H1 (cell line): Measurements from ENCODE around the gene C2CD4B. TPM values are rescaled to one million over a fixed set of nuclear protein-coding genes. Genes with fewer than 3 reads are reported as not detected.

Experiments
- CTCF ChIA-PET: fragments of 300-600 bp; sonication (Branson Sonifier 250); formaldehyde crosslinking; loops from one replicate; lab custom pipeline; 2021; ENCODE audit not compliant: partially characterized antibody; lab: Charles Lee
- POLR2A ChIA-PET: fragments of 300-600 bp; sonication (Branson Sonifier 250); formaldehyde crosslinking; loops from one replicate; lab custom pipeline; 2021; ENCODE audit warnings: inconsistent platforms; ENCODE audit not compliant: partially characterized antibody; lab: Charles Lee
- DNase-seq, 2 experiments: peaks; one replicate each; pipeline versions ENCODE4 v3.0.0 to v3.0.0-alpha.2; 2010 to 2022; ENCODE audit warnings: low spot score in 2 of 2, low read depth in 1 of 2, mixed read lengths in 1 of 2
- FAIRE-seq: peaks from 2 replicates; lab custom pipeline; 2011; peaks lifted over from hg19 to GRCh38; lab: Jason Lieb, UNC
- H2AFZ ChIP-seq: 2 replicates; pipeline ENCODE4 v1.8.1; 2012; ENCODE audit warnings: low read length, inconsistent platforms
- H2AK5ac ChIP-seq: 2 replicates; pipeline ENCODE4 v1.6.1; 2013; ENCODE audit warnings: low read depth, low read length
- H2BK120ac ChIP-seq: replicated peaks from 2 replicates; pipeline ENCODE3; 2013; ENCODE audit warnings: low read depth, low read length, inconsistent platforms
- H2BK12ac ChIP-seq: 2 replicates; pipeline ENCODE4 v1.6.1; 2013; ENCODE audit warnings: low read depth, low read length
- H2BK15ac ChIP-seq: 2 replicates; pipeline ENCODE4 v1.6.1; 2013; ENCODE audit warnings: low read length
- H2BK20ac ChIP-seq: 2 replicates; pipeline ENCODE4 v1.6.1; 2013; ENCODE audit warnings: low read length
- H2BK5ac ChIP-seq: 2 replicates; pipeline ENCODE4 v1.6.1; 2013; ENCODE audit warnings: low read depth, low read length
- H3K14ac ChIP-seq: 2 replicates; pipeline ENCODE4 v1.6.1; 2013; ENCODE audit warnings: inconsistent platforms; ENCODE audit not compliant: insufficient read length
- H3K18ac ChIP-seq: 2 replicates; pipeline ENCODE4 v1.6.1; 2013; ENCODE audit warnings: low read length; ENCODE audit errors: extremely low read depth
- H3K23ac ChIP-seq: 2 replicates; pipeline ENCODE4 v1.6.1; 2013; ENCODE audit warnings: inconsistent platforms; ENCODE audit not compliant: insufficient read length
- H3K23me2 ChIP-seq: 2 replicates; pipeline ENCODE4 v1.6.1; 2013; ENCODE audit warnings: low read depth, low read length
- H3K27ac ChIP-seq: 2 replicates; pipeline ENCODE4 v1.6.1; 2011; ENCODE audit warnings: low read depth, low read length, inconsistent platforms
- H3K27me3 ChIP-seq, 4 experiments: replicated peaks in 1 of 4; 1 replicate in 1 of 4; 2 replicates in 3 of 4; pipeline versions ENCODE4 v1.6.1 to v1.8.1; 2011 to 2013; ENCODE audit warnings: low read length in 3 of 4, mild to moderate bottlenecking in 3 of 4, inconsistent platforms in 2 of 4, mixed read lengths in 2 of 4, moderate library complexity in 1 of 4; ENCODE audit not compliant: control insufficient read depth in 3 of 4, insufficient read depth in 3 of 4; ENCODE audit errors: extremely low read depth in 1 of 4
- H3K36me3 ChIP-seq, 4 experiments: 2 replicates each; pipeline versions ENCODE4 v1.6.1 to v1.8.1; 2011 to 2013; ENCODE audit warnings: mild to moderate bottlenecking in 4 of 4, low read length in 3 of 4, moderate library complexity in 2 of 4, control low read depth in 1 of 4, inconsistent platforms in 1 of 4; ENCODE audit not compliant: insufficient read depth in 4 of 4, control insufficient read depth in 2 of 4
- H3K4ac ChIP-seq: replicated peaks from 2 replicates; pipeline ENCODE3; 2013; ENCODE audit warnings: low read length, low read depth, mixed read lengths, inconsistent platforms; ENCODE audit not compliant: insufficient read length
- H3K4me1 ChIP-seq, 4 experiments: replicated peaks in 1 of 4; 1 replicate in 1 of 4; 2 replicates in 3 of 4; pipeline versions ENCODE4 v1.6.1 to v1.8.1; 2011 to 2013; ENCODE audit warnings: low read length in 3 of 4, inconsistent platforms in 2 of 4, mixed read lengths in 1 of 4; ENCODE audit not compliant: insufficient read depth in 4 of 4, control insufficient read depth in 3 of 4
- H3K4me2 ChIP-seq, 2 experiments: 2 replicates each; pipeline versions ENCODE4 v1.6.1 to v1.8.1; 2011 to 2013; ENCODE audit warnings: low read depth in 2 of 2, low read length in 2 of 2, control low read depth in 1 of 2, inconsistent platforms in 1 of 2, mild to moderate bottlenecking in 1 of 2; ENCODE audit not compliant: insufficient read depth in 1 of 2
- H3K4me3 ChIP-seq, 4 experiments: fragments of 200-600, 300-600 bp in 1 of 4; sonication (generic), shearing (Covaris generic), sonication (Bioruptor Twin) in 1 of 4; 2 replicates each; pipeline versions ENCODE4 v1.5.1 to v1.8.1; 2011 to 2016; ENCODE audit warnings: low read length in 4 of 4, low read depth in 3 of 4, control low read depth in 2 of 4, inconsistent platforms in 2 of 4, mild to moderate bottlenecking in 2 of 4, mixed read lengths in 1 of 4, moderate library complexity in 1 of 4; ENCODE audit not compliant: insufficient read depth in 2 of 4; ENCODE audit errors: extremely low read depth in 1 of 4
- H3K56ac ChIP-seq: replicated peaks from 2 replicates; pipeline ENCODE3; 2013; ENCODE audit warnings: low read depth, mild to moderate bottlenecking, mixed read lengths, low read length, inconsistent platforms; ENCODE audit not compliant: insufficient read length
- H3K79me1 ChIP-seq: 2 replicates; pipeline ENCODE4 v1.6.1; 2013; ENCODE audit warnings: low read depth, low read length, control low read depth
- H3K79me2 ChIP-seq, 2 experiments: 2 replicates each; pipeline versions ENCODE4 v1.6.1 to v1.8.1; 2012 to 2013; ENCODE audit warnings: low read length in 2 of 2, mild to moderate bottlenecking in 2 of 2, inconsistent platforms in 1 of 2; ENCODE audit not compliant: insufficient read depth in 2 of 2, control insufficient read depth in 1 of 2
- H3K9ac ChIP-seq, 4 experiments: replicated peaks in 1 of 4; 1 replicate in 1 of 4; 2 replicates in 3 of 4; pipeline versions ENCODE4 v1.6.1 to v1.8.1; 2011 to 2013; ENCODE audit warnings: low read depth in 3 of 4, low read length in 3 of 4, control low read depth in 2 of 4, mild to moderate bottlenecking in 2 of 4, moderate library complexity in 2 of 4, inconsistent platforms in 1 of 4; ENCODE audit errors: extremely low read depth in 1 of 4
- H3K9me3 ChIP-seq, 2 experiments: 2 replicates each; pipeline versions ENCODE4 v1.6.1 to v1.8.1; 2012 to 2013; ENCODE audit warnings: mild to moderate bottlenecking in 2 of 2, moderate library complexity in 2 of 2, control low read depth in 1 of 2, inconsistent platforms in 1 of 2, low read depth in 1 of 2, low read length in 1 of 2, mixed read lengths in 1 of 2; ENCODE audit not compliant: insufficient read depth in 2 of 2
- H4K20me1 ChIP-seq, 2 experiments: replicated peaks in 1 of 2; 2 replicates each; pipeline versions ENCODE3 to v1.8.1; 2011 to 2013; ENCODE audit warnings: inconsistent platforms in 2 of 2, low read length in 2 of 2, mild to moderate bottlenecking in 1 of 2; ENCODE audit not compliant: insufficient read depth in 2 of 2, control insufficient read depth in 1 of 2
- H4K5ac ChIP-seq: 2 replicates; pipeline ENCODE4 v1.6.1; 2013; ENCODE audit warnings: low read length, low read depth, mixed read lengths, inconsistent platforms; ENCODE audit not compliant: insufficient read length
- H4K8ac ChIP-seq: 2 replicates; pipeline ENCODE4 v1.8.0; 2013; ENCODE audit warnings: mild to moderate bottlenecking, moderate library complexity, low read length, inconsistent platforms; ENCODE audit not compliant: insufficient read depth; ENCODE audit errors: extremely low read depth
- H4K91ac ChIP-seq: replicated peaks from 2 replicates; pipeline ENCODE3; 2013; ENCODE audit warnings: low read length, mixed read lengths, inconsistent platforms; ENCODE audit not compliant: insufficient read length
- CREB1 ChIP-seq: IDR thresholded peaks from 2 replicates; pipeline ENCODE4 v1.6.1; 2012; ENCODE audit warnings: inconsistent platforms
- HDAC2 ChIP-seq, 2 experiments: fragments of 300-600 bp in 1 of 2; sonication (generic) in 1 of 2; IDR thresholded peaks; 2 replicates each; pipeline ENCODE4 v1.6.1; 2011 to 2012; ENCODE audit warnings: low read depth in 2 of 2, low read length in 2 of 2, mild to moderate bottlenecking in 2 of 2, moderate library complexity in 2 of 2, borderline replicate concordance in 1 of 2, inconsistent platforms in 1 of 2
- KDM4A ChIP-seq: IDR thresholded peaks from one replicate; pipeline ENCODE4 v1.7.1; 2012; ENCODE audit warnings: low read depth, mild to moderate bottlenecking, moderate library complexity, low read length, inconsistent platforms; ENCODE audit not compliant: severe bottlenecking
- POLR2A ChIP-seq, 2 experiments: IDR thresholded peaks; 1 replicate in 1 of 2; 2 replicates in 1 of 2; pipeline ENCODE4 v1.6.1; 2011; ENCODE audit warnings: low read depth in 2 of 2, low read length in 2 of 2, mild to moderate bottlenecking in 2 of 2; ENCODE audit errors: control extremely low read depth in 1 of 2
- WGBS, 2 experiments: shearing (Covaris generic) in 1 of 2; methylation state at CpG; one replicate each; pipeline versions ENCODE4 v1.1.6 to v1.1.7; 2013 to 2015; ENCODE audit warnings: low lambda C conversion rate in 2 of 2, mixed read lengths in 2 of 2, inconsistent platforms in 1 of 2, low coverage in 1 of 2, missing lambda C conversion rate in 1 of 2; ENCODE audit not compliant: insufficient replicate concordance in 2 of 2, insufficient coverage in 1 of 2, insufficient read length in 1 of 2; ENCODE audit errors: extremely low coverage in 1 of 2, missing lambda C conversion rate in 1 of 2; 5-methylcytosine and 5-hydroxymethylcytosine counted together
- long read RNA-seq, 2 experiments: library from RNA in 1 of 2; library from capped mRNA in 1 of 2; stranded (forward); transcript quantifications; one replicate each; pipeline ENCODE4 v2.0.0, GENCODE V29; 2021; ENCODE audit warnings: inconsistent platforms in 1 of 2
- polyA minus RNA-seq, 3 experiments: library from RNA; depleted of rRNA, polyadenylated mRNA; stranded (reverse); fragments of >200 nt; gene quantifications; 1 replicate in 2 of 3; 2 replicates in 1 of 3; pipeline ENCODE4 v1.2.3, GENCODE V29; 2011
- polyA plus RNA-seq, 7 experiments: library from polyadenylated mRNA; depleted of rRNA in 3 of 7; stranded (reverse) in 5 of 7; unstranded in 2 of 7; fragments of >200 nt in 5 of 7; fragments of 200-250 nt in 2 of 7; gene quantifications; 1 replicate in 5 of 7; 2 replicates in 1 of 7; 4 replicates in 1 of 7; pipeline versions ENCODE4 v1.2.1 to v1.2.3, GENCODE V29; 2011 to 2013; ENCODE audit warnings: missing spikeins in 2 of 7, mixed read lengths in 2 of 7
- total RNA-seq: library from RNA; stranded (reverse); fragmentation: NEBNext Ultra II Directional; extraction: Animal tissue kit (Norgen Biotek cat#: 25700); gene quantifications from 2 replicates; pipeline ENCODE4 v1.2.1, GENCODE V29; 2021

The C2CD4B gene, protein sequence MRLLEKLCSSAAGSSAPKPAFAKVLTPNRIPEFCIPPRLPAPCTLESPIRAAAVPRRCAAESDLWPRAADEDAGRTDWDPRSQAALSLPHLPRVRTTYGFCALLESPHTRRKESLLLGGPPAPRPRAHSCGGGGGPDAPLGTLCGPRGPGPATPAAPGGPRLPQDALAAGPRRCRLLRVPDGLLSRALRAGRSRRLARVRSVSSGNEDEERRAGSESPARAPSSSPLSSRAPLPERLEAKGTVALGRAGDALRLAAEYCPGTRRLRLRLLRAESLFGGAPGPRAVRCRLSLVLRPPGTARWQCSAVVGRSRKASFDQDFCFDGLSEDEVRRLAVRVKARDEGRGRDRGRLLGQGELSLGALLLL
- total RNA-seq, result 0.40 and 0.73 TPM in 2 replicates
- 0.12 and 0.41 TPM in 2 replicates for polyA plus RNA-seq (2011; rRNA removed)
- polyA plus RNA-seq (2011; cell fraction: cytosol; rRNA removed), result 0.22 TPM
- 0.36 TPM for polyA plus RNA-seq (2011; cell fraction: nucleus; rRNA removed)
- 0.10 to 0.34 TPM (median 0.19 TPM) in 3 of 4 replicates, not detected in the other for polyA plus RNA-seq (2012, experiment 1 of 2)
- polyA plus RNA-seq (2012, experiment 2 of 2), result 0.24 TPM
- 0.49 TPM for polyA plus RNA-seq (2013, experiment 1 of 2)
- polyA plus RNA-seq (2013, experiment 2 of 2), result 0.53 TPM
- 0.16 TPM in 1 of 2 replicates, not detected in the other for polyA minus RNA-seq (2011; rRNA and poly(A)+ RNA removed)
- polyA minus RNA-seq (2011; cell fraction: cytosol; rRNA and poly(A)+ RNA removed), result not detected
- polyA minus RNA-seq (2011; cell fraction: nucleus; rRNA and poly(A)+ RNA removed), result 1.6 TPM
- long read RNA-seq, experiment 1, partial matches to known transcripts, result 2 of 2 reads
- long read RNA-seq, experiment 1, other reads (novel, unspliced or antisense), result 0 of 2 reads
- long read RNA-seq, experiment 2, result 0 reads

DNA sequence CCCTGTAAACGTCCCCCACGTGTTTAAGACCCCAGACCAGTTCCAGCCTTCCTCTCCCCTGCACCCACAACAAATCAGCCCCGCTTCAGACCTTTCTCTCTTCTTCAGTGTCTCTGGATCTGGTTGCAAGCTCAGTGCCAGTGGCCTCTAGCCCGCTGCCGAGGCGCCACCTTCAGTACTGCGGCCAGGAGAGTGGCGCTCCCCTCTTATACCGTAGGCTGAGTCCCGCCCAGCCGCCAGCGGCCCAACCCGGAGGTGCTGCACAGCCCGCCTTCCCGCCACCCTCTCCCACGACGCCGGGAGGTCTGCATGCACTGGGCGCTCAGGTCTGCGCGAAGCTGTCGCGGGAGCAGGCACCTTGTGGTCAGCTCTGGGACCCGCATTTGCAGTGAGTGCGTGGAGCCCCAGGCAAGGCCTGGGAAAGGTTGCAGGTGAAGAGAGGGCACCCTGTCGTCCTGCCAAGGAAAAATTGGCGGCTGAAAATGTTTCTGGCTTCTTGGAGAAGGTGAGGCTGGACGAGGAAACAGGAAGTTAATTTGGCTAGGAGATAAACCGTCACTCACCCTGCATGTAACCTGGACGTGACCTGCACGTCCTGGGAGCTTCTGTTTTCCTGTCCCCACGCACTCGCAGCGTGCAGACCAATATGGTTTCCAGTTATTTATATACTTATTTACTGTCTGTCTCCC, at the start of gene C2CD4B:
C2CD4B (minus strand) TSS at position 182 of the 689 bp plus-strand sequence. CDS start 301 bp downstream, outside the sequence.
- Histone ChIP-seq H3K56ac (no peak within 1 kb of the TSS), H3K9ac (no peak within 1 kb of the TSS), H4K8ac (peak within 1 kb of the TSS; percentile 87; the same call in 1 of the 2 replicates), H3K23me2 (peaks cover 14% of the 10 kb centered on the region; the same call in 1 of the 2 replicates), H2AK5ac (no peak within 1 kb of the TSS), H2BK120ac (no peak within 1 kb of the TSS), H2BK12ac (no peak within 1 kb of the TSS), H4K91ac (peak within 1 kb of the TSS; percentile 11), H3K27me3 (peaks cover 18 to 52% (median 39%) of the 10 kb centered on the region in 4 experiments), H2BK20ac (no peak within 1 kb of the TSS), H4K5ac (no peak within 1 kb of the TSS), H4K20me1 (no peaks in the 10 kb centered on the region), H3K4ac (no peak within 1 kb of the TSS), H3K27ac (no peak within 1 kb of the TSS), H3K23ac (no peak within 1 kb of the TSS), H3K79me1 (no peaks in the 10 kb centered on the region), H3K18ac (no peak within 1 kb of the TSS; the same call in 1 of the 2 replicates), H3K9me3 (no peaks in the 10 kb centered on the region), H3K36me3 (no peaks in the 10 kb centered on the region), H2BK5ac (no peak within 1 kb of the TSS), H2AFZ (peak within 1 kb of the TSS; percentile 63), H3K14ac (no peak within 1 kb of the TSS), H3K4me2 (peak within 1 kb of the TSS; percentile 82 to 86), H3K79me2 (no peaks in the 10 kb centered on the region), H2BK15ac (no peak within 1 kb of the TSS), H3K4me3 (peak within 1 kb of the TSS; percentile 28 to 61 (median 38)), H3K4me1 (peaks cover 2 to 5% (median 4%) of the 10 kb centered on the region in 4 experiments; a peak in 6 of 7 replicates)
- CTCF ChIA-PET, result interaction anchor here (0.7 to 1.5 kb wide), 9 partner anchors 9 to 142 kb away, joined by 3 to 7 read pairs (median 3); no protein-coding TSS in a partner anchor
- FAIRE-seq, result no peak
- POLR2A ChIA-PET, result interaction anchor here (0.8 to 1.4 kb wide), 7 partner anchors 12 to 130 kb away, joined by 3 to 7 read pairs (median 3); no protein-coding TSS in a partner anchor
- peak in 1 of 2 experiments; percentile 85 for DNase-seq
- 25% methylated on average over 34 of the region's 34 CpGs; no CpG with 5 or more reads in 1 of the 2 experiments for WGBS, 2 experiments
- peak; percentile 49 to 79 for TF ChIP-seq POLR2A (IDR thresholded peaks at IDR 0.05; ENCODE audit: control extremely low read depth in 1 of 2, low read depth in 2 of 2, low read length in 2 of 2)
- TF ChIP-seq CREB1, result 0 out of 2 replicates have a peak, but pooled peaks have one; percentile 8
- TF ChIP-seq HDAC2 (IDR thresholded peaks at IDR 0.05; ENCODE audit: borderline replicate concordance in 1 of 2, low read depth in 2 of 2, low read length in 2 of 2), result peak in 1 of 2 experiments; percentile 65; a peak in 1 of 4 replicates
- peak; percentile 91 for TF ChIP-seq KDM4A
